DOHH2 (cell line): ENCODE data around the gene SCAF1.

ENCODE experiments used
- H3F3A ChIP-seq: fragments of 200-600 bp; sonication (generic), shearing (Covaris generic); 2 replicates; pipeline ENCODE4 v1.6.0; 2016; ENCODE audit warnings: antibody characterized with exemption, mild to moderate bottlenecking; ENCODE audit not compliant: control insufficient read depth, insufficient read depth
- H3K27ac ChIP-seq: fragments of 200-600 bp; sonication (generic); 2 replicates; pipeline ENCODE4 v1.5.1; 2014; ENCODE audit warnings: low read depth, mild to moderate bottlenecking, low read length, moderate library complexity
- H3K27me3 ChIP-seq: fragments of 200-600 bp; sonication (generic); 2 replicates; pipeline ENCODE4 v1.6.1; 2014; ENCODE audit warnings: mild to moderate bottlenecking, low read length, mixed read lengths; ENCODE audit not compliant: control insufficient read depth
- H3K36me3 ChIP-seq: fragments of 200-600 bp; sonication (generic); 2 replicates; pipeline ENCODE4 v1.6.1; 2014; ENCODE audit warnings: mild to moderate bottlenecking, low read length, moderate library complexity, mixed read lengths; ENCODE audit not compliant: control insufficient read depth
- H3K4me1 ChIP-seq: fragments of 200-600 bp; sonication (generic); 2 replicates; pipeline ENCODE4 v1.6.1; 2014; ENCODE audit warnings: mild to moderate bottlenecking, low read length, mixed read lengths; ENCODE audit not compliant: control insufficient read depth
- H3K4me2 ChIP-seq: fragments of 200-600 bp; sonication (generic); 2 replicates; pipeline ENCODE4 v1.6.0; 2014; ENCODE audit warnings: mild to moderate bottlenecking, low read length, moderate library complexity
- H3K4me3 ChIP-seq: fragments of 200-600 bp; sonication (generic); 2 replicates; pipeline ENCODE4 v1.5.1; 2014; ENCODE audit warnings: mild to moderate bottlenecking, low read length, mixed read lengths
- H3K79me2 ChIP-seq: fragments of 200-600 bp; sonication (generic); 2 replicates; pipeline ENCODE4 v1.6.1; 2014; ENCODE audit warnings: mild to moderate bottlenecking, low read length, mixed read lengths; ENCODE audit not compliant: control insufficient read depth
- H3K9me2 ChIP-seq: fragments of 200-600 bp; sonication (generic); replicated peaks from 2 replicates; pipeline ENCODE4 v1.6.1; 2014; ENCODE audit warnings: mild to moderate bottlenecking, low read length, mixed read lengths; ENCODE audit not compliant: control insufficient read depth
- H3K9me3 ChIP-seq: fragments of 200-600 bp; sonication (generic); 2 replicates; pipeline ENCODE4 v1.6.1; 2014; ENCODE audit warnings: antibody characterized with exemption, low read length, mixed read lengths; ENCODE audit not compliant: control insufficient read depth, insufficient read depth
- H4K20me1 ChIP-seq: fragments of 200-600 bp; sonication (generic); 2 replicates; pipeline ENCODE4 v1.6.0; 2014; ENCODE audit warnings: low read depth, mild to moderate bottlenecking, antibody characterized with exemption, low read length, moderate library complexity; ENCODE audit not compliant: control insufficient read depth, insufficient read depth
- EZH2phosphoT487 ChIP-seq: fragments of 200-600 bp; sonication (generic); IDR thresholded peaks from 2 replicates; pipeline ENCODE4 v1.6.1; 2017; ENCODE audit warnings: borderline replicate concordance, mild to moderate bottlenecking, antibody characterized with exemption, low read length, moderate library complexity, mixed read lengths
- TF ChIP-seq, protein P1 (sequence below): fragments of 200-600 bp; sonication (generic); IDR thresholded peaks from one replicate; pipeline ENCODE4 v1.5.1; 2014; ENCODE audit warnings: antibody characterized with exemption, mild to moderate bottlenecking, low read depth, low read length; ENCODE audit not compliant: poor library complexity, severe bottlenecking

The SCAF1 gene

DNA sequence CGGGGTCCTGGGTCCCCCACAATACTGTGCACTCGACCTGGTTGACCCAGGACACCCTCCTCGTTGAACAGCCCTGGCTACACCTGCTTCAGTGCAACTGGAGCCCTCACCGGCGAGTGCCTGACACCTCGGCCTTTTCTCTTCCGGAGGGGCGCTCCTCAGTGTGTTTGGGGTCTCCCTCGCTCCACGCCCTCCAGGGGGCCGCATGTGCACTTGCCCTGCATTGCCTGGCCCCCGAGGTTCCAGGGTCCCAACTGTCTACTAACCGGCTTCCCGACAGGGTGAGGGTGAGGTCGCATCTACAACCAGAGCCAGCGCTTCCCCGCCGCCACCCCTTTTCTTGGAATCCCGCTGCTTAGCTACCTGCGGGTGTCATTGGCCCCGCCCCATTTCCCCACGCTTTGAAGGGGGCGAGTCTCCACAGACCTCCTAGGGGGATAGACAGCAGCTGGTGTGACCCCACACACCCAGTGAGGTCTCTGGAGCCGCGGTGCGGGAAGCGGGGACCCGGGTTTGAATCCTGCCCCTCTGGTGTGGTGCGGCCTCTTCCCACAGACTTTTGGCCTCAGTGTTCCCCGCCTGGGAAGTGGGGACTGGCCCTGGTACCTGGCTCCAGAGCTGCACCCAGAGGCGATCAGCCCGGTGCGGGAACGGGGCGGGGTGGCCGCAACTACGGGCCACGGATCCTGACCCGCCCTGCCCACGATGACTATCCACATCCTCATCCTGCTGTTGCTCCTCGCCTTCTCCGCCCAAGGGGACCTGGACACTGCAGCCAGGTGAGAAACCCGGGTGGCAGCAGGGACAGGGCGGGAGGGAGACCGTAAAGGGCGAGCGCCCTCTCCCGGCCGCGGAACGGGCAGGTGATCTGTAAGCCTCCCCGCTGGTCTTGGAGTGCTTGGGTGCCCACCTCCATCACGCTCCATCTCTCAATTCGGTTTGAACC lies 47.4 kb downstream of the SCAF1 start, which contains the start of gene ADM5:
Gene ADM5 (plus strand): TSS at position 462 of the 946 bp plus-strand sequence. CDS start 244 bp downstream, at position 706.
- Histone ChIP-seq H3K9me2 (no peaks in the 10 kb centered on the region), H3K27ac (no peak within 1 kb of the TSS), H3K36me3 (peaks cover 61% of the 10 kb centered on the region), H3K4me2 (no peak within 1 kb of the TSS), H3F3A (no peaks in the 10 kb centered on the region; the same call in 1 of the 2 replicates), H3K4me1 (peaks cover 9% of the 10 kb centered on the region), H4K20me1 (peaks cover 6% of the 10 kb centered on the region; the same call in 1 of the 2 replicates), H3K4me3 (no peak within 1 kb of the TSS), H3K79me2 (peaks cover 4% of the 10 kb centered on the region; the same call in 1 of the 2 replicates), H3K9me3 (no peaks in the 10 kb centered on the region), H3K27me3 (no peaks in the 10 kb centered on the region)
- TF ChIP-seq, protein P1, sequence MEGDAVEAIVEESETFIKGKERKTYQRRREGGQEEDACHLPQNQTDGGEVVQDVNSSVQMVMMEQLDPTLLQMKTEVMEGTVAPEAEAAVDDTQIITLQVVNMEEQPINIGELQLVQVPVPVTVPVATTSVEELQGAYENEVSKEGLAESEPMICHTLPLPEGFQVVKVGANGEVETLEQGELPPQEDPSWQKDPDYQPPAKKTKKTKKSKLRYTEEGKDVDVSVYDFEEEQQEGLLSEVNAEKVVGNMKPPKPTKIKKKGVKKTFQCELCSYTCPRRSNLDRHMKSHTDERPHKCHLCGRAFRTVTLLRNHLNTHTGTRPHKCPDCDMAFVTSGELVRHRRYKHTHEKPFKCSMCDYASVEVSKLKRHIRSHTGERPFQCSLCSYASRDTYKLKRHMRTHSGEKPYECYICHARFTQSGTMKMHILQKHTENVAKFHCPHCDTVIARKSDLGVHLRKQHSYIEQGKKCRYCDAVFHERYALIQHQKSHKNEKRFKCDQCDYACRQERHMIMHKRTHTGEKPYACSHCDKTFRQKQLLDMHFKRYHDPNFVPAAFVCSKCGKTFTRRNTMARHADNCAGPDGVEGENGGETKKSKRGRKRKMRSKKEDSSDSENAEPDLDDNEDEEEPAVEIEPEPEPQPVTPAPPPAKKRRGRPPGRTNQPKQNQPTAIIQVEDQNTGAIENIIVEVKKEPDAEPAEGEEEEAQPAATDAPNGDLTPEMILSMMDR, result peak; percentile 55
- no peak for TF ChIP-seq EZH2phosphoT487

DNA sequence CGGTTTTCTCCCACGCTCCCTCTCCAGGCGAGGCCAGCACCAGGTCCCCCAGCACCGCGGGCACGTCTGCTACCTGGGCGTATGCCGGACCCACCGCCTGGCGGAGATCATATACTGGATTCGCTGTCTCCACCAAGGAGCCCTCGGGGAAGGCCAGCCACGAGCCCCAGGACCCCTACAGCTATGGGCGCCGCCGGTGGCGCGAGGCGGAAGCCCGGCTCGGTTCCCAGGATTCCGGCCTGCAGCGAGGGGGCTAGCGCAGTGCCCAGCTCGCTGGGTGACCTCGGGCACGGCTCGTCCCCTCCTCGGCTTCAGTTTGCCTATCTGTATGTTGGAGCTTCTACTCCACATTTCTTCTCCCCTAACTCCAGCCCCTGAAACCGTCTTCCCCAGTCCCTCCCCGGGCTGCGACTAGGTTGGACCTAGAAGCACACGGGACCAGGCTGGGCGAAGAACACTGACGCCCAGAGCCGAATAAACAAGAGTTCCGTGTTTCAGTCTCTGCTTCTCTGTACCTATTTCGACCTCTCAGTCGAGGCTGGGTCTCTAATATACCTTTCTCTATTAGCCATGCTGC lies 48.2 kb downstream of the SCAF1 start:
- Histone ChIP-seq H3K4me1 (peaks cover 9% of the 10 kb centered on the region), H3F3A (no peaks in the 10 kb centered on the region; the same call in 1 of the 2 replicates), H3K27me3 (no peaks in the 10 kb centered on the region), H4K20me1 (peaks cover 3% of the 10 kb centered on the region; the same call in 1 of the 2 replicates), H3K27ac (no peak overlapping the region), H3K36me3 (peaks cover 53% of the 10 kb centered on the region), H3K79me2 (no peaks in the 10 kb centered on the region), H3K4me3 (no peak overlapping the region), H3K9me2 (no peaks in the 10 kb centered on the region), H3K4me2 (no peak overlapping the region), H3K9me3 (no peaks in the 10 kb centered on the region)
- TF ChIP-seq, protein P1, result no peak
- TF ChIP-seq EZH2phosphoT487, result no peak

DNA sequence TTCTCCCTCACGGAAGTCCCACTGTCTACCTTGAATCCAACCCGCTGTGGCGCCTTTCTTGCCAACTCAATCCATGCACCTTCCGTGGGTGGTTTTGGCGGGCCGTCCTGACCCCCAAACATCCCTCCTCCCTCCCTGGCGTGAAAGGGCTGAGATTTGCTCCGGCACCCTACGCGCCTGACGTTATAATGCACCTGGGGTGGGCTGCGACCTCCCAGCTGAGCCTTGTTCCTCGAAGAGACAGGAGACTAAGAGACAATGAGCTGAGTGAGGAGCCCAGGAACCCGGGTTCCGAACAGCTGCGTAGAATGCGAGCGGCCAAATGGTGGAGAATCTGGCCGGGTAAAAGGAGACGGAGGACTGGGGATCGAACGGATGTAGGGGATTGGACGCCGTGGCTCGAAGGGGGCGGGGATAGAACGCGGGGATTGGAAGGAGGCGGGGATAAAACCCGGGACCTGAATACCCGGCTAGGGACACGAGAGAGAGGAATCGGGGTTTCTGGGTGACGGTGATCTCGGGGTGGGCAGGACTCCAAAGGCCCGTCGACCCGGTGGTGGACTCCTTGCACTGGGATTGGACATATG lies 48.7 kb downstream of the SCAF1 start, which contains the start of gene CPT1C:
Gene CPT1C (plus strand): TSS at position 461 of the 587 bp plus-strand sequence. CDS start 1,137 bp downstream, outside the sequence.
- H3K27ac ChIP-seq, result no peak within 1 kb of the TSS

More for the DNA sequence above, 48.7 kb downstream of the SCAF1 start, which contains the start of gene CPT1C:
- no peaks in the 10 kb centered on the region; the same call in 1 of the 2 replicates for H3F3A ChIP-seq
- H3K36me3 ChIP-seq, result peaks cover 47% of the 10 kb centered on the region
- no peak for TF ChIP-seq EZH2phosphoT487
- TF ChIP-seq, protein P1, result no peak
- H3K4me1 ChIP-seq, result peaks cover 9% of the 10 kb centered on the region
- no peaks in the 10 kb centered on the region for H3K9me3 ChIP-seq
- H4K20me1 ChIP-seq, result peaks cover 3% of the 10 kb centered on the region; the same call in 1 of the 2 replicates
- no peak within 1 kb of the TSS for H3K4me2 ChIP-seq
- H3K4me3 ChIP-seq, result no peak within 1 kb of the TSS
- H3K79me2 ChIP-seq, result no peaks in the 10 kb centered on the region
- no peaks in the 10 kb centered on the region for H3K27me3 ChIP-seq
- H3K9me2 ChIP-seq, result no peaks in the 10 kb centered on the region
